AML-193 (cell line): ENCODE measurements around the gene SIDT1.
"Not testable (repeated sequence)": the region's sequence is repeated elsewhere in the genome, so short reads cannot be mapped to it uniquely, and the experiment has no call there.

ENCODE experiments used
- DNase-seq, 2 experiments: peaks; one replicate each; lab custom pipeline; 2025; lab: John Stamatoyannopoulos, UW

SIDT1 gene

GRCh38 chr3:113634782-113635474, 102.6 kb downstream of the SIDT1 start:
- no peak for DNase-seq

- DNase-seq: not testable (repeated sequence)
Measured at GRCh38 chr3:113636034-113636433, 103.7 kb downstream of the SIDT1 start.

GRCh38 chr3:113637756-113638155, 105.4 kb downstream of the SIDT1 start:
- DNase-seq: no peak

- no peak for DNase-seq
Measured at GRCh38 chr3:113638910-113639309, 106.6 kb downstream of the SIDT1 start.

GRCh38 chr3:113643583-113643982, 111.2 kb downstream of the SIDT1 start:
- DNase-seq: no peak

- DNase-seq: no peak
Measured at GRCh38 chr3:113648524-113648923, 116.2 kb downstream of the SIDT1 start.

- no peak for DNase-seq
Measured at GRCh38 chr3:113649174-113649845, 117.0 kb downstream of the SIDT1 start.

GRCh38 chr3:113654310-113654709, 122.0 kb downstream of the SIDT1 start:
- no peak for DNase-seq

- DNase-seq: no peak
Measured at GRCh38 chr3:113654851-113655250, 122.5 kb downstream of the SIDT1 start.

- no peak for DNase-seq
Measured at GRCh38 chr3:113658107-113658506, 125.8 kb downstream of the SIDT1 start.

- DNase-seq: no peak
Measured at GRCh38 chr3:113659101-113659541, 126.8 kb downstream of the SIDT1 start.

- DNase-seq: no peak
Measured at GRCh38 chr3:113659996-113660395, 127.6 kb downstream of the SIDT1 start.

- DNase-seq: no peak
Measured at GRCh38 chr3:113660458-113660857, 128.1 kb downstream of the SIDT1 start.

GRCh38 chr3:113660896-113661295, 128.5 kb downstream of the SIDT1 start:
- no peak for DNase-seq

GRCh38 chr3:113662824-113663223, 130.5 kb downstream of the SIDT1 start:
- no peak for DNase-seq

GRCh38 chr3:113663324-113663750, 131.0 kb downstream of the SIDT1 start:
- DNase-seq: no peak

GRCh38 chr3:113663761-113664160, 131.4 kb downstream of the SIDT1 start:
- no peak for DNase-seq

- no peak for DNase-seq
Measured at GRCh38 chr3:113664523-113665094, 132.3 kb downstream of the SIDT1 start.

GRCh38 chr3:113668015-113668414, 135.7 kb downstream of the SIDT1 start:
- DNase-seq: no peak

- no peak for DNase-seq
Measured at GRCh38 chr3:113673593-113673992, 141.2 kb downstream of the SIDT1 start.

- no peak for DNase-seq
Measured at GRCh38 chr3:113676261-113676660, 143.9 kb downstream of the SIDT1 start.

- DNase-seq: no peak
Measured at GRCh38 chr3:113677737-113678136, 145.4 kb downstream of the SIDT1 start.

- no peak for DNase-seq
Measured at GRCh38 chr3:113678773-113679172, 146.4 kb downstream of the SIDT1 start.
